ENCODE measurements around the gene SMARCC1. TPM values are rescaled to one million over a fixed set of nuclear protein-coding genes. Genes with fewer than 3 reads are reported as not detected.
A peak's percentile ranks its signal among the peaks of the same experiment; 100 is the strongest.

The SMARCC1 gene
- polyA plus RNA-seq, 2 of the 4 experiments (the other 2 are of a cell fraction) = 27.1 to 27.5 TPM

GRCh38 chr3:47580481-47580880 lies 201.2 kb downstream of the SMARCC1 start:
- CTCF ChIA-PET = no interaction called here
- ATAC-seq (peak in 1 of 2 experiments; percentile 11; a peak in 2 of 6 replicates), FAIRE-seq (no peak), DNase-seq (ENCODE audit: low read depth in 1 of 2, low spot score in 1 of 2) (no peak)
- POLR2A ChIA-PET = no interaction called here
- no peaks in the 10 kb centered on the region for H3K4me1 ChIP-seq
- TF ChIP-seq NPAS2 (CRISPR knock-in tag; IDR thresholded peaks at IDR 0.05; ENCODE audit: borderline replicate concordance) = no peak
- TF ChIP-seq ESRRA (IDR thresholded peaks at IDR 0.05; ENCODE audit: borderline replicate concordance, low read length) = no peak
- TF ChIP-seq CEBPB (IDR thresholded peaks at IDR 0.05) = no peak
- TF ChIP-seq HOXB5 (CRISPR knock-in tag; IDR thresholded peaks at IDR 0.05) = no peak
- TF ChIP-seq TP53 (CRISPR knock-in tag; IDR thresholded peaks at IDR 0.05) = no peak
- TF ChIP-seq ZC3H11A (IDR thresholded peaks at IDR 0.05) = no peak
- TF ChIP-seq ATOH8 (CRISPR knock-in tag; IDR thresholded peaks at IDR 0.05; ENCODE audit: low read depth) = no peak
- no peak for TF ChIP-seq HMGXB4 (CRISPR knock-in tag; IDR thresholded peaks at IDR 0.05; ENCODE audit: borderline replicate concordance)
- TF ChIP-seq EHMT2 (IDR thresholded peaks at IDR 0.05; ENCODE audit: low read depth) = no peak
- TF ChIP-seq, protein P1, sequence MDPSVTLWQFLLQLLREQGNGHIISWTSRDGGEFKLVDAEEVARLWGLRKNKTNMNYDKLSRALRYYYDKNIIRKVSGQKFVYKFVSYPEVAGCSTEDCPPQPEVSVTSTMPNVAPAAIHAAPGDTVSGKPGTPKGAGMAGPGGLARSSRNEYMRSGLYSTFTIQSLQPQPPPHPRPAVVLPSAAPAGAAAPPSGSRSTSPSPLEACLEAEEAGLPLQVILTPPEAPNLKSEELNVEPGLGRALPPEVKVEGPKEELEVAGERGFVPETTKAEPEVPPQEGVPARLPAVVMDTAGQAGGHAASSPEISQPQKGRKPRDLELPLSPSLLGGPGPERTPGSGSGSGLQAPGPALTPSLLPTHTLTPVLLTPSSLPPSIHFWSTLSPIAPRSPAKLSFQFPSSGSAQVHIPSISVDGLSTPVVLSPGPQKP (IDR thresholded peaks at IDR 0.05; ENCODE audit: low read depth, low read length) = no peak
- no peak for TF ChIP-seq SREBF2 (IDR thresholded peaks at IDR 0.05)
- H3K4me2 ChIP-seq = no peak overlapping the region
- H3K9me3 ChIP-seq = no peaks in the 10 kb centered on the region
- H3K4me3 ChIP-seq = no peak overlapping the region
- 86% methylated on average over 4 of the region's 4 CpGs for WGBS (ENCODE audit: missing lambda C conversion rate)
- H3K27ac ChIP-seq = no peak overlapping the region

DNA sequence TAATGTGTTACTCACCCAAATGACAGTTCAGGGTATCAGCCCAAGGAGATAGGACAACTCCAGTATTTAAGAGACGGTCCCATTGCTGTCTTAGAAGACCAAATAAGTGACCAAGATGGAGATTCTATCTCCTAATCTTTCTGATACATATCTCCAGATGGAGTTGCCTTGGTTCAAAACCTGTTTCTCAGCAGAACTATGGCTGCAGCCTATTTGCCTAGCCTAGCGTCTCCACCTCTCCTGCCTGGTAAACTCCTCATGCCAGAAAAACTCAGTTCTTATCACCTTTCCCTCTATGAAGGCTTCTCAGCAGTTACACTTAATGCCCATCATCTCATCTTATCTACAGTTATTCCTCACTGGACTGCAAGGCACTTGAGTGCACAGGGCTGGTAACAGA lies 201.8 kb downstream of the SMARCC1 start:
- H3K4me3 ChIP-seq = no peak overlapping the region
- CTCF ChIA-PET = no interaction called here
- ATAC-seq (no peak), DNase-seq (ENCODE audit: low read depth in 1 of 2, low spot score in 1 of 2) (no peak), FAIRE-seq (no peak)
- no peaks in the 10 kb centered on the region for H3K4me1 ChIP-seq
- 94% methylated on average over 2 of the region's 2 CpGs for WGBS (ENCODE audit: missing lambda C conversion rate)
- no peaks in the 10 kb centered on the region for H3K9me3 ChIP-seq
- no peak overlapping the region for H3K4me2 ChIP-seq
- no peak for TF ChIP-seq ZFP36 (IDR thresholded peaks at IDR 0.05; ENCODE audit: borderline replicate concordance, partially characterized antibody)
- TF ChIP-seq HEYL (CRISPR knock-in tag; IDR thresholded peaks at IDR 0.05) = no peak
- TF ChIP-seq BHLHE40 (IDR thresholded peaks at IDR 0.05; ENCODE audit: low read depth, low read length) = no peak
- TF ChIP-seq, protein P2, sequence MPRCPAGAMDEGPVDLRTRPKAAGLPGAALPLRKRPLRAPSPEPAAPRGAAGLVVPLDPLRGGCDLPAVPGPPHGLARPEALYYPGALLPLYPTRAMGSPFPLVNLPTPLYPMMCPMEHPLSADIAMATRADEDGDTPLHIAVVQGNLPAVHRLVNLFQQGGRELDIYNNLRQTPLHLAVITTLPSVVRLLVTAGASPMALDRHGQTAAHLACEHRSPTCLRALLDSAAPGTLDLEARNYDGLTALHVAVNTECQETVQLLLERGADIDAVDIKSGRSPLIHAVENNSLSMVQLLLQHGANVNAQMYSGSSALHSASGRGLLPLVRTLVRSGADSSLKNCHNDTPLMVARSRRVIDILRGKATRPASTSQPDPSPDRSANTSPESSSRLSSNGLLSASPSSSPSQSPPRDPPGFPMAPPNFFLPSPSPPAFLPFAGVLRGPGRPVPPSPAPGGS (IDR thresholded peaks at IDR 0.05) = no peak
- no peak for TF ChIP-seq REST (IDR thresholded peaks at IDR 0.05)
- no peak for TF ChIP-seq NPAS2 (CRISPR knock-in tag; IDR thresholded peaks at IDR 0.05; ENCODE audit: borderline replicate concordance)
- TF ChIP-seq CHD4 (IDR thresholded peaks at IDR 0.05; ENCODE audit: borderline replicate concordance) = no peak
- no peak for TF ChIP-seq CTCF (IDR thresholded peaks at IDR 0.05)
- no peak for TF ChIP-seq TFCP2L1 (CRISPR knock-in tag; IDR thresholded peaks at IDR 0.05)
- TF ChIP-seq FOSB (CRISPR knock-in tag; IDR thresholded peaks at IDR 0.05) = no peak
- no peak for TF ChIP-seq ESRRA (IDR thresholded peaks at IDR 0.05; ENCODE audit: borderline replicate concordance, low read length)
- TF ChIP-seq, protein P1 (IDR thresholded peaks at IDR 0.05; ENCODE audit: low read depth, low read length) = no peak
- TF ChIP-seq HMGXB4 (CRISPR knock-in tag; IDR thresholded peaks at IDR 0.05; ENCODE audit: borderline replicate concordance) = no peak
- TF ChIP-seq FOXS1 (CRISPR knock-in tag; IDR thresholded peaks at IDR 0.05) = no peak
- no peak for TF ChIP-seq NFE2L2 (conservative IDR thresholded peaks at IDR 0.05; ENCODE audit: low read length)
- no peak overlapping the region for H3K27ac ChIP-seq
- POLR2A ChIA-PET = no interaction called here

Data from A549 (cell line).